Endothelial cell of umbilical vein (primary cell): Measurements from ENCODE around the gene ZC3H18. TPM values are rescaled to one million over a fixed set of nuclear protein-coding genes. Genes with fewer than 3 reads are reported as not detected.

Experiments
- BruUV-seq: library from RNA; stranded (reverse); fragments of 400-500 nt; replicated peaks from 2 replicates; lab custom pipeline; 2021; lab: Mats Ljungman, UMichigan
- CTCF ChIA-PET: fragments of 300-600, 350-600 bp; sonication (Branson Sonifier 250); formaldehyde crosslinking; loops from one replicate; lab custom pipeline; 2021; ENCODE audit warnings: antibody characterized with exemption, inconsistent platforms; lab: Charles Lee
- POLR2A ChIA-PET: fragments of 300-600, 350-600 bp; sonication (Branson Sonifier 250); formaldehyde crosslinking; loops from one replicate; lab custom pipeline; 2021; ENCODE audit warnings: antibody characterized with exemption, inconsistent platforms; lab: Charles Lee
- DNase-seq: peaks from one replicate; pipeline ENCODE4 v3.0.0-alpha.2; 2011; ENCODE audit warnings: low read depth, low spot score
- FAIRE-seq: peaks from 2 replicates; lab custom pipeline; 2011; peaks lifted over from hg19 to GRCh38; lab: Jason Lieb, UNC
- H2AFZ ChIP-seq: 2 replicates; pipeline ENCODE4 v1.6.0; 2012; ENCODE audit warnings: low read depth, low read length, control low read depth, inconsistent platforms
- H3K27ac ChIP-seq: 2 replicates; pipeline ENCODE4 v1.5.1; 2011; ENCODE audit warnings: low read depth, mild to moderate bottlenecking, control low read depth, low read length, moderate library complexity; ENCODE audit not compliant: insufficient read depth
- H3K27me3 ChIP-seq, 2 experiments: 2 replicates each; pipeline versions ENCODE4 v1.6.0 to v1.6.1; 2011; ENCODE audit warnings: low read length in 2 of 2, mixed read lengths in 1 of 2; ENCODE audit not compliant: control insufficient read depth in 2 of 2, insufficient read depth in 2 of 2
- H3K36me3 ChIP-seq, 2 experiments: 2 replicates in 1 of 2; 3 replicates in 1 of 2; pipeline ENCODE4 v1.5.1; 2011; ENCODE audit warnings: low read length in 2 of 2, mild to moderate bottlenecking in 1 of 2, moderate library complexity in 1 of 2; ENCODE audit not compliant: control insufficient read depth in 2 of 2, insufficient read depth in 2 of 2; ENCODE audit errors: extremely low read depth in 1 of 2
- H3K4me1 ChIP-seq: 3 replicates; pipeline ENCODE4 v1.5.1; 2011; ENCODE audit warnings: mild to moderate bottlenecking, low read length; ENCODE audit not compliant: control insufficient read depth, insufficient read depth; ENCODE audit errors: extremely low read depth
- H3K4me2 ChIP-seq: 2 replicates; pipeline ENCODE4 v1.6.1; 2011; ENCODE audit warnings: low read length, control low read depth, mixed read lengths; ENCODE audit not compliant: insufficient read depth
- H3K4me3 ChIP-seq, 3 experiments: fragments of 200-600 bp in 1 of 3; sonication (generic), shearing (Covaris generic) in 1 of 3; replicated peaks in 1 of 3; 2 replicates each; pipeline ENCODE4 v1.5.1; 2011 to 2016; ENCODE audit warnings: control low read depth in 3 of 3, low read length in 3 of 3, mild to moderate bottlenecking in 2 of 3, inconsistent platforms in 1 of 3, low read depth in 1 of 3, moderate library complexity in 1 of 3; ENCODE audit not compliant: insufficient read depth in 1 of 3
- H3K79me2 ChIP-seq: 2 replicates; pipeline ENCODE4 v1.6.0; 2012; ENCODE audit warnings: low read length, inconsistent platforms; ENCODE audit not compliant: control insufficient read depth, insufficient read depth
- H3K9ac ChIP-seq: replicated peaks from 2 replicates; pipeline ENCODE3; 2011; ENCODE audit warnings: low read length, control low read depth; ENCODE audit not compliant: insufficient read depth; ENCODE audit errors: extremely low read depth
- H3K9me1 ChIP-seq: replicated peaks from 3 replicates; pipeline ENCODE4 v1.6.0; 2011; ENCODE audit warnings: mild to moderate bottlenecking, low read length; ENCODE audit not compliant: control insufficient read depth, insufficient read depth; ENCODE audit errors: extremely low read depth
- H3K9me3 ChIP-seq: replicated peaks from 2 replicates; pipeline ENCODE4 v1.5.1; 2012; ENCODE audit warnings: low read length, inconsistent platforms; ENCODE audit not compliant: control insufficient read depth, insufficient read depth
- H4K20me1 ChIP-seq: replicated peaks from 2 replicates; pipeline ENCODE3; 2011; ENCODE audit warnings: mild to moderate bottlenecking, low read length; ENCODE audit not compliant: control insufficient read depth, insufficient read depth; ENCODE audit errors: extremely low read depth
- EZH2 ChIP-seq: IDR thresholded peaks from 2 replicates; pipeline ENCODE4 v1.6.1; 2012; ENCODE audit warnings: borderline replicate concordance, low read depth, mild to moderate bottlenecking, moderate library complexity, low read length, inconsistent platforms; ENCODE audit not compliant: severe bottlenecking
- FOS ChIP-seq: IDR thresholded peaks from 2 replicates; pipeline ENCODE4 v1.6.1; 2011; ENCODE audit warnings: mild to moderate bottlenecking, low read length, moderate library complexity, borderline replicate concordance; ENCODE audit not compliant: insufficient read depth
- GATA2 ChIP-seq: IDR thresholded peaks from 2 replicates; pipeline ENCODE4 v1.7.0; 2011; ENCODE audit warnings: low read depth, mild to moderate bottlenecking, moderate library complexity, mixed read lengths, low read length; ENCODE audit not compliant: insufficient read length, insufficient read depth
- JUN ChIP-seq: IDR thresholded peaks from 2 replicates; pipeline ENCODE4 v1.6.1; 2011; ENCODE audit warnings: borderline replicate concordance, low read depth; ENCODE audit not compliant: insufficient read length, insufficient read depth
- MYC ChIP-seq: IDR thresholded peaks from one replicate; pipeline ENCODE4 v1.6.1; 2011; ENCODE audit warnings: mild to moderate bottlenecking, low read depth, low read length
- POLR2A ChIP-seq: IDR thresholded peaks from 2 replicates; pipeline ENCODE4 v1.6.1; 2012; ENCODE audit warnings: low read depth, mild to moderate bottlenecking, control low read depth, low read length
- POLR2AphosphoS5 ChIP-seq: IDR thresholded peaks from 2 replicates; pipeline ENCODE4 v1.6.1; 2012; ENCODE audit warnings: low read depth, mild to moderate bottlenecking, control low read depth, low read length, moderate library complexity; ENCODE audit not compliant: insufficient read depth
- dilution Hi-C: fragments of 300-500 bp; cut with MboI; formaldehyde crosslinking; loops from one replicate; pipeline ENCODE4 v1.15.0; 2019; ENCODE audit warnings: low sequenced_read_pairs; ENCODE audit not compliant: extremely low pct_ligation_motif_present
- intact Hi-C: fragments of 100-400 bp; cut with micrococcal nuclease; formaldehyde crosslinking; loops from one replicate; pipeline ENCODE4 v1.10.0; 2022
- polyA plus RNA-seq, 4 experiments: library from polyadenylated mRNA; depleted of rRNA in 3 of 4; stranded (reverse) in 3 of 4; unstranded in 1 of 4; fragments of >200 nt; gene quantifications; 2 replicates each; pipeline versions ENCODE4 v1.2.1 to v1.2.3, GENCODE V29; 2011 to 2012; ENCODE audit warnings: missing spikeins in 1 of 4
- total RNA-seq: library from RNA; stranded (reverse); gene quantifications from 2 replicates; pipeline ENCODE4 v1.2.3, GENCODE V29; 2021
- TF ChIP-seq, protein P1 (sequence below), 2 donors: IDR thresholded peaks; 1 replicate in 1 of 2; 2 replicates in 1 of 2; pipeline ENCODE4 v1.5.1; 2011; ENCODE audit warnings: low read length in 2 of 2, mild to moderate bottlenecking in 2 of 2, moderate library complexity in 2 of 2, control low read depth in 1 of 2, inconsistent platforms in 1 of 2, low read depth in 1 of 2; ENCODE audit not compliant: insufficient read depth in 1 of 2; ENCODE audit errors: extremely low read depth in 1 of 2
- TF ChIP-seq, protein P2 (sequence below): IDR thresholded peaks from 2 replicates; pipeline ENCODE4 v1.6.1; 2011; ENCODE audit not compliant: insufficient read depth, insufficient read length

Gene ZC3H18
- total and polyA plus RNA-seq, 2 donors (not counting 3 experiments of a cell fraction or from before 2014, with no cell fraction given), result 12.1 to 52.8 TPM

GRCh38 chr16:88580371-88580770, 10.2 kb downstream of the ZC3H18 start:
- Histone ChIP-seq H3K9me3 (no peaks in the 10 kb centered on the region), H3K4me3 (no peak overlapping the region), H3K27me3 (no peaks in the 10 kb centered on the region), H3K79me2 (peaks cover 51% of the 10 kb centered on the region), H3K9ac (no peak overlapping the region), H3K36me3 (peaks cover 11 to 42% of the 10 kb centered on the region in 2 experiments), H3K9me1 (no peaks in the 10 kb centered on the region), H2AFZ (no peak overlapping the region), H3K27ac (no peak overlapping the region), H3K4me1 (no peaks in the 10 kb centered on the region), H4K20me1 (no peaks in the 10 kb centered on the region), H3K4me2 (no peak overlapping the region)
- DNase-seq (no peak), FAIRE-seq (no peak)
- BruUV-seq, result no TSS peak
- dilution Hi-C loops, result no loop called here
- ChIA-PET POLR2A (no interaction called here), CTCF (no interaction called here)
- no peak for TF ChIP-seq GATA2
- TF ChIP-seq, protein P1, sequence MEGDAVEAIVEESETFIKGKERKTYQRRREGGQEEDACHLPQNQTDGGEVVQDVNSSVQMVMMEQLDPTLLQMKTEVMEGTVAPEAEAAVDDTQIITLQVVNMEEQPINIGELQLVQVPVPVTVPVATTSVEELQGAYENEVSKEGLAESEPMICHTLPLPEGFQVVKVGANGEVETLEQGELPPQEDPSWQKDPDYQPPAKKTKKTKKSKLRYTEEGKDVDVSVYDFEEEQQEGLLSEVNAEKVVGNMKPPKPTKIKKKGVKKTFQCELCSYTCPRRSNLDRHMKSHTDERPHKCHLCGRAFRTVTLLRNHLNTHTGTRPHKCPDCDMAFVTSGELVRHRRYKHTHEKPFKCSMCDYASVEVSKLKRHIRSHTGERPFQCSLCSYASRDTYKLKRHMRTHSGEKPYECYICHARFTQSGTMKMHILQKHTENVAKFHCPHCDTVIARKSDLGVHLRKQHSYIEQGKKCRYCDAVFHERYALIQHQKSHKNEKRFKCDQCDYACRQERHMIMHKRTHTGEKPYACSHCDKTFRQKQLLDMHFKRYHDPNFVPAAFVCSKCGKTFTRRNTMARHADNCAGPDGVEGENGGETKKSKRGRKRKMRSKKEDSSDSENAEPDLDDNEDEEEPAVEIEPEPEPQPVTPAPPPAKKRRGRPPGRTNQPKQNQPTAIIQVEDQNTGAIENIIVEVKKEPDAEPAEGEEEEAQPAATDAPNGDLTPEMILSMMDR (IDR thresholded peaks at IDR 0.05; ENCODE audit: extremely low read depth in 1 of 2, insufficient read depth in 1 of 2, low read depth in 1 of 2, low read length in 2 of 2), result no peak
- TF ChIP-seq, protein P2, sequence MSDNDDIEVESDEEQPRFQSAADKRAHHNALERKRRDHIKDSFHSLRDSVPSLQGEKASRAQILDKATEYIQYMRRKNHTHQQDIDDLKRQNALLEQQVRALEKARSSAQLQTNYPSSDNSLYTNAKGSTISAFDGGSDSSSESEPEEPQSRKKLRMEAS, result no peak
- intact Hi-C loops, result no loop called here

DNA sequence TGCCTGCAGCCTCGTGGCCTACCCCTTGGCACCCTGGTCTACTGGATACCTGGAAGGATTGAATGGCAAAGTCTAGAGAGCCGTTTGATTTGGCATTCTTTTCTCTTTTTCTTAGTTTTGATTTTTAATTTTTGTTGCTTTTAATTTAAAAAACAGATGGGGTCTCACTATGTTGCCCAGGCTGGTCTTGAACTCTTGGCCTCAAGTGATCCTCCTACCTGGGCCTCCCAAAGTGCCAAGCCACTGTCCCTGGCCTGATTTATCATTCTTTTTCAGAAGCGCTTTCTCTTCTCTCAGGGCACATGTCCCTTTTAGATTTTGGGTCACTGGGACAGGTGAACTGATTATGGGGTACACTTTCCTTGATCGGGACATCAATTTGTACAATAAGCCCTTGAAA, 10.8 kb downstream of the ZC3H18 start:
- ChIA-PET POLR2A (no interaction called here), CTCF (no interaction called here)
- FAIRE-seq (no peak), DNase-seq (no peak)
- Histone ChIP-seq H2AFZ (no peak overlapping the region), H3K27me3 (no peaks in the 10 kb centered on the region), H3K9me3 (no peaks in the 10 kb centered on the region), H3K9ac (no peak overlapping the region), H3K36me3 (peaks cover 11 to 42% of the 10 kb centered on the region in 2 experiments), H3K9me1 (no peaks in the 10 kb centered on the region), H4K20me1 (no peaks in the 10 kb centered on the region), H3K27ac (no peak overlapping the region), H3K79me2 (peaks cover 57% of the 10 kb centered on the region), H3K4me2 (no peak overlapping the region), H3K4me1 (no peaks in the 10 kb centered on the region), H3K4me3 (no peak overlapping the region)
- intact Hi-C loops, result no loop called here
- no TSS peak for BruUV-seq
- dilution Hi-C loops, result no loop called here
- TF ChIP-seq, protein P2, result no peak
- TF ChIP-seq EZH2 (no peak), POLR2A (no peak), MYC (no peak), POLR2AphosphoS5 (no peak), FOS (no peak), JUN (no peak), GATA2 (no peak)
- TF ChIP-seq, protein P1 (IDR thresholded peaks at IDR 0.05; ENCODE audit: extremely low read depth in 1 of 2, insufficient read depth in 1 of 2, low read depth in 1 of 2, low read length in 2 of 2), result no peak
